CD14-positive monocyte (primary cell): ENCODE measurements around the gene IDS. TPM values are rescaled to one million over a fixed set of nuclear protein-coding genes. Genes with fewer than 3 reads are reported as not detected.
"Not testable (repeated sequence)": the region's sequence is repeated elsewhere in the genome, so short reads cannot be mapped to it uniquely, and the experiment has no call there.

Source experiments
- DNase-seq, 3 donors: peaks; one replicate each; pipeline ENCODE4 v3.0.0-alpha.2; 2011 to 2022
- H2AFZ ChIP-seq: 2 replicates; pipeline ENCODE4 v1.6.0; 2012; ENCODE audit warnings: mild to moderate bottlenecking, low read depth, low read length, inconsistent platforms; ENCODE audit not compliant: insufficient read depth, poor library complexity, severe bottlenecking
- H3K27ac ChIP-seq, 2 donors: 1 replicate in 1 of 2; 2 replicates in 1 of 2; pipeline ENCODE4 v1.5.1; 2012 to 2013; ENCODE audit warnings: low read length in 2 of 2, control low read depth in 1 of 2, inconsistent platforms in 1 of 2, low read depth in 1 of 2, mild to moderate bottlenecking in 1 of 2
- H3K27me3 ChIP-seq, 2 donors: one replicate each; pipeline versions ENCODE4 v1.6.0 to v1.6.1; 2011 to 2013; ENCODE audit warnings: low read length in 2 of 2; ENCODE audit not compliant: control insufficient read depth in 2 of 2, insufficient read depth in 2 of 2
- H3K36me3 ChIP-seq, 2 donors: replicated peaks in 1 of 2; 1 replicate in 1 of 2; 2 replicates in 1 of 2; pipeline versions ENCODE4 v1.5.1 to v1.6.1; 2012 to 2013; ENCODE audit warnings: low read length in 2 of 2, control low read depth in 1 of 2, inconsistent platforms in 1 of 2, mild to moderate bottlenecking in 1 of 2; ENCODE audit not compliant: insufficient read depth in 2 of 2, control insufficient read depth in 1 of 2
- H3K4me1 ChIP-seq, 2 donors: 1 replicate in 1 of 2; 2 replicates in 1 of 2; pipeline versions ENCODE4 v1.5.1 to v1.6.1; 2012 to 2013; ENCODE audit warnings: low read length in 2 of 2, control low read depth in 1 of 2, inconsistent platforms in 1 of 2, mild to moderate bottlenecking in 1 of 2, moderate library complexity in 1 of 2; ENCODE audit not compliant: insufficient read depth in 2 of 2, control insufficient read depth in 1 of 2
- H3K4me2 ChIP-seq: replicated peaks from 2 replicates; pipeline ENCODE3; 2012; ENCODE audit warnings: low read length, moderate library complexity, mild to moderate bottlenecking; ENCODE audit not compliant: poor library complexity, severe bottlenecking; ENCODE audit errors: extremely low read depth
- H3K4me3 ChIP-seq, 3 experiments: fragments of 200-600 bp in 1 of 3; sonication (generic) in 1 of 3; replicated peaks in 1 of 3; 1 replicate in 2 of 3; 2 replicates in 1 of 3; pipeline ENCODE4 v1.5.1; 2011 to 2013; ENCODE audit warnings: low read length in 3 of 3, mild to moderate bottlenecking in 3 of 3, control low read depth in 2 of 3, low read depth in 2 of 3, inconsistent platforms in 1 of 3, moderate library complexity in 1 of 3
- H3K79me2 ChIP-seq: 2 replicates; pipeline ENCODE4 v1.6.0; 2012; ENCODE audit warnings: mild to moderate bottlenecking, control low read depth, inconsistent platforms, low read length, moderate library complexity; ENCODE audit not compliant: insufficient read depth
- H3K9ac ChIP-seq: 2 replicates; pipeline ENCODE4 v1.6.0; 2017; ENCODE audit warnings: low read length, mild to moderate bottlenecking; ENCODE audit not compliant: insufficient read depth, poor library complexity, severe bottlenecking
- H3K9me3 ChIP-seq, 2 donors: replicated peaks in 1 of 2; 1 replicate in 1 of 2; 2 replicates in 1 of 2; pipeline versions ENCODE4 v1.5.1 to v1.6.1; 2012 to 2013; ENCODE audit warnings: low read length in 2 of 2, control low read depth in 1 of 2; ENCODE audit not compliant: control insufficient read depth in 1 of 2, insufficient read depth in 1 of 2
- H4K20me1 ChIP-seq: 2 replicates; pipeline ENCODE4 v1.6.0; 2012; ENCODE audit warnings: mild to moderate bottlenecking, low read length, control low read depth, moderate library complexity; ENCODE audit not compliant: insufficient read depth
- H3K27ac Mint-ChIP-seq, 7 donors: one replicate each; pipeline ENCODE4 v1.8.0; 2020; ENCODE audit warnings: mild to moderate bottlenecking in 7 of 7, mixed read lengths in 7 of 7, moderate library complexity in 6 of 7, inconsistent platforms in 2 of 7
- H3K27me3 Mint-ChIP-seq, 3 donors: one replicate each; pipeline ENCODE4 v1.8.0; 2021 to 2022; ENCODE audit warnings: low read depth in 3 of 3, mild to moderate bottlenecking in 3 of 3, mixed read lengths in 3 of 3, moderate library complexity in 3 of 3, inconsistent platforms in 1 of 3
- H3K36me3 Mint-ChIP-seq, 2 donors: one replicate each; pipeline ENCODE4 v1.8.0; 2020; ENCODE audit warnings: mixed read lengths in 2 of 2, inconsistent platforms in 1 of 2, mild to moderate bottlenecking in 1 of 2
- H3K4me1 Mint-ChIP-seq: one replicate; pipeline ENCODE4 v1.8.0; 2020; ENCODE audit warnings: mild to moderate bottlenecking, mixed read lengths
- H3K4me3 Mint-ChIP-seq, 2 donors: one replicate each; pipeline ENCODE4 v1.8.0; 2020; ENCODE audit warnings: mild to moderate bottlenecking in 2 of 2, mixed read lengths in 2 of 2, moderate library complexity in 1 of 2
- H3K9me3 Mint-ChIP-seq, 7 donors: one replicate each; pipeline ENCODE4 v1.8.0; 2020 to 2022; ENCODE audit warnings: mixed read lengths in 7 of 7, mild to moderate bottlenecking in 6 of 7, moderate library complexity in 6 of 7, inconsistent platforms in 2 of 7
- CTCF ChIP-seq: fragments of 200-600 bp; IDR thresholded peaks from one replicate; pipeline ENCODE4 v1.8.0; 2022; ENCODE audit warnings: antibody characterized with exemption, mild to moderate bottlenecking
- WGBS: methylation state at CpG from one replicate; pipeline ENCODE4 v1.1.5; 2013; ENCODE audit warnings: missing lambda C conversion rate; ENCODE audit not compliant: insufficient coverage; 5-methylcytosine and 5-hydroxymethylcytosine counted together
- intact Hi-C, 2 donors: fragments of 100-400 bp; cut with micrococcal nuclease; formaldehyde crosslinking; loops; one replicate each; pipeline versions ENCODE4 v1.15.0 to v1.15.1; 2023
- polyA plus RNA-seq, 3 donors: library from polyadenylated mRNA; depleted of rRNA in 1 of 3; unstranded in 2 of 3; stranded (reverse) in 1 of 3; fragments of 300-500 nt in 2 of 3; fragments of >200 nt in 1 of 3; fragmentation: Illumina TruSeq in 2 of 3; gene quantifications; 1 replicate in 2 of 3; 2 replicates in 1 of 3; pipeline ENCODE4 v1.2.3, GENCODE V29; 2012 to 2021

Gene IDS
- polyA plus RNA-seq, 3 donors: 79.5 to 113 (median 94.3) TPM

- H3K9ac ChIP-seq, H3K4me3 Mint-ChIP-seq, intact Hi-C loops, DNase-seq, H3K4me1 Mint-ChIP-seq, H3K9me3 Mint-ChIP-seq, H3K79me2 ChIP-seq, H3K27me3 Mint-ChIP-seq, H2AFZ ChIP-seq, H4K20me1 ChIP-seq, H3K9me3 ChIP-seq, H3K36me3 ChIP-seq, H3K27ac ChIP-seq, H3K4me1 ChIP-seq, H3K4me2 ChIP-seq, H3K27me3 ChIP-seq, H3K4me3 ChIP-seq: not testable (repeated sequence)
- peaks cover 11 to 17% of the 10 kb centered on the region in 2 donors for H3K36me3 Mint-ChIP-seq
- WGBS: no CpG with 5 or more reads among the region's 29 CpGs
- peak overlapping the region in 3 of 7 donors; percentile 18 to 77 (median 59) for H3K27ac Mint-ChIP-seq
Observed at GRCh38 chrX:149545545-149546543, 40.7 kb upstream of the IDS start.

GRCh38 chrX:149541521-149542047 is 36.5 kb upstream of the IDS start:
- peaks cover 11 to 20% of the 10 kb centered on the region in 2 donors for H3K36me3 Mint-ChIP-seq
- Histone ChIP-seq H3K4me1 (peaks cover 11 to 14% of the 10 kb centered on the region in 2 donors), H3K4me2 (peak overlapping the region; percentile 83), H3K9ac (peak overlapping the region; percentile 82), H4K20me1 (no peaks in the 10 kb centered on the region), H3K9me3 (no peaks in the 10 kb centered on the region), H3K79me2 (no peaks in the 10 kb centered on the region), H3K27me3 (no peaks in the 10 kb centered on the region), H3K27ac (peak overlapping the region; percentile 90 to 97), H3K36me3 (peaks cover 4 to 5% of the 10 kb centered on the region in 2 donors), H3K4me3 (peak overlapping the region; percentile 69 to 79 (median 78)), H2AFZ (peak overlapping the region; percentile 61)
- peaks cover 0 to 1% (median 0%) of the 10 kb centered on the region in 3 donors for H3K27me3 Mint-ChIP-seq
- peaks cover 9% of the 10 kb centered on the region for H3K4me1 Mint-ChIP-seq
- H3K27ac Mint-ChIP-seq: peak overlapping the region; percentile 99 to 100 (median 100)
- no peak for TF ChIP-seq CTCF
- H3K4me3 Mint-ChIP-seq: peak overlapping the region; percentile 84 to 91
- intact Hi-C loops: no loop called here
- DNase-seq: no peak
- 0% methylated on average over 7 of the region's 13 CpGs for WGBS
- peaks cover 0 to 15% (median 3%) of the 10 kb centered on the region in 7 donors for H3K9me3 Mint-ChIP-seq
